ENCODE measurements around the gene KL. TPM values are rescaled to one million over a fixed set of nuclear protein-coding genes. Genes with fewer than 3 reads are reported as not detected.

The KL gene
- total and polyA plus RNA-seq, 5 experiments from 2014 or later = 0.25 to 0.29 TPM; not detected in 3

GRCh38 chr13:33101835-33102234 lies 85.6 kb downstream of the KL start:
- Mint-ChIP-seq H3K4me1 (peaks cover 0 to 2% (median under 1%) of the 10 kb centered on the region in 4 donors), H3K27me3 (peaks cover 5 to 40% (median 12%) of the 10 kb centered on the region in 5 donors), H3K27ac (no peak overlapping the region), H3K9me3 (peaks cover 0 to 12% (median 2%) of the 10 kb centered on the region in 9 donors), H3K36me3 (no peaks in the 10 kb centered on the region), H3K4me3 (no peak overlapping the region)
- DNase-seq (no peak), ATAC-seq (no peak)
- POLR2A ChIA-PET = no interaction called here

- POLR2A ChIA-PET = no interaction called here
- H3K4me1 Mint-ChIP-seq = peaks cover 0 to 2% (median under 1%) of the 10 kb centered on the region in 4 donors
- H3K36me3 Mint-ChIP-seq = no peaks in the 10 kb centered on the region
- peaks cover 0 to 6% (median 1%) of the 10 kb centered on the region in 9 donors for H3K9me3 Mint-ChIP-seq
- peaks cover 8 to 56% (median 25%) of the 10 kb centered on the region in 5 donors for H3K27me3 Mint-ChIP-seq
- no peak overlapping the region for H3K27ac Mint-ChIP-seq
- H3K4me3 Mint-ChIP-seq = no peak overlapping the region
- no peak for ATAC-seq
- no peak for DNase-seq
These were observed 87.2 kb downstream of the KL start for GRCh38 chr13:33103457-33103856.

GRCh38 chr13:33105387-33106005 lies 89.3 kb downstream of the KL start:
- Mint-ChIP-seq H3K27ac (no peak overlapping the region), H3K36me3 (no peaks in the 10 kb centered on the region), H3K4me1 (peaks cover 0 to 10% (median 1%) of the 10 kb centered on the region in 4 donors), H3K4me3 (no peak overlapping the region), H3K27me3 (peaks cover 7 to 51% (median 27%) of the 10 kb centered on the region in 5 donors), H3K9me3 (no peaks in the 10 kb centered on the region)
- DNase-seq (no peak), ATAC-seq (no peak)
- POLR2A ChIA-PET = no interaction called here

DNA sequence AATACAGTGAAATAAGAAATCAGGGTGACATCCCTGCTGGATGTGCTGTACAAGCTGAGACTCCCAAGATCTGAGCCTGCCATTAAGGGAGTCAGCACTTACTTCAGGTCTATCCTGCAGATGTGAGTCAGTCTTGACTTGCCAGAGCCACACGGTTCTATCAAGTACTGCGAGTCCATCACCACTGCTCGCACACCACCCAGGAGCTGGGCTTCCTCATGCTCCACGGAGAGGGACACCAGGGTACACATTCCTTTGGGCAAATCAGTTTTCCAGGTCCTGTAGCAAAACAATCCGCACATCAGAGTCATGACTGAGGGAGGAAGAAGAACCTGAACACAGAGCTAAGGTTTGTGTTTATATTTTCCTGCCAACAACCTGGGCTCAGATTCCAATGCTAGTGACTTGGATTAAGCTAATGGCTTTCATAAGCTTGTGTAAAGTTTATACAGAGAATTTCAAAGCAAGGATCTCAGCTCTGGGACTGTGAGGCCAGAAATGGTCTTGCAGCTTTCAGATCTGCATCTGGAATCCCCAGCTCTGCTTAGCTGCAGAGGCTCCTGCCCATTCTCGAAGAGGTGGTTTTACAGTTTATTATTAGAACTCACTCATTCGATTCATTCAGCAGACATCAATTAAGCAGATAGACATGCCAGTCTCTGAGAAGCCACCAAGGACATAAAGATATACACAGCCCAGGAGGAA lies 90.6 kb downstream of the KL start:
- ATAC-seq (no peak), DNase-seq (no peak)
- peak overlapping the region in 1 of 10 donors; percentile 8 for H3K27ac Mint-ChIP-seq
- no peaks in the 10 kb centered on the region for H3K36me3 Mint-ChIP-seq
- H3K27me3 Mint-ChIP-seq = peaks cover 7 to 42% (median 25%) of the 10 kb centered on the region in 5 donors
- POLR2A ChIA-PET = interaction anchor here (0.7 kb wide), 1 partner anchor 14 kb away, joined by 3 read pairs; no protein-coding TSS in a partner anchor
- H3K4me3 Mint-ChIP-seq = no peak overlapping the region
- no peaks in the 10 kb centered on the region for H3K9me3 Mint-ChIP-seq
- peaks cover 0 to 22% (median 1%) of the 10 kb centered on the region in 4 donors for H3K4me1 Mint-ChIP-seq

GRCh38 chr13:33107361-33107760 lies 91.1 kb downstream of the KL start:
- Mint-ChIP-seq H3K27ac (no peak overlapping the region), H3K4me1 (peaks cover 0 to 22% (median 1%) of the 10 kb centered on the region in 4 donors), H3K4me3 (no peak overlapping the region), H3K36me3 (no peaks in the 10 kb centered on the region), H3K9me3 (no peaks in the 10 kb centered on the region), H3K27me3 (peaks cover 7 to 42% (median 25%) of the 10 kb centered on the region in 5 donors)
- ATAC-seq = no peak
- POLR2A ChIA-PET = interaction anchor here (0.7 kb wide), 1 partner anchor 13 kb away, joined by 3 read pairs; no protein-coding TSS in a partner anchor
- DNase-seq = no peak

- H3K4me3 Mint-ChIP-seq = no peak overlapping the region
- ATAC-seq = no peak
- H3K4me1 Mint-ChIP-seq = peaks cover 0 to 22% (median 1%) of the 10 kb centered on the region in 4 donors
- DNase-seq = no peak
- H3K27ac Mint-ChIP-seq = no peak overlapping the region
- H3K27me3 Mint-ChIP-seq = peaks cover 7 to 42% (median 25%) of the 10 kb centered on the region in 5 donors
- H3K9me3 Mint-ChIP-seq = no peaks in the 10 kb centered on the region
- POLR2A ChIA-PET = no interaction called here
- H3K36me3 Mint-ChIP-seq = no peaks in the 10 kb centered on the region
These were observed 92.4 kb downstream of the KL start for GRCh38 chr13:33108620-33109019.

GRCh38 chr13:33109271-33109697 lies 93.1 kb downstream of the KL start:
- no peak overlapping the region for H3K4me3 Mint-ChIP-seq
- H3K9me3 Mint-ChIP-seq = no peaks in the 10 kb centered on the region
- ATAC-seq (no peak), DNase-seq (no peak)
- H3K27me3 Mint-ChIP-seq = peaks cover 3 to 42% (median 25%) of the 10 kb centered on the region in 5 donors
- no peaks in the 10 kb centered on the region for H3K36me3 Mint-ChIP-seq
- POLR2A ChIA-PET = no interaction called here
- H3K27ac Mint-ChIP-seq = no peak overlapping the region
- H3K4me1 Mint-ChIP-seq = peaks cover 0 to 22% (median 1%) of the 10 kb centered on the region in 4 donors

- no peaks in the 10 kb centered on the region for H3K9me3 Mint-ChIP-seq
- POLR2A ChIA-PET = no interaction called here
- ATAC-seq (no peak), DNase-seq (no peak)
- H3K4me1 Mint-ChIP-seq = peaks cover 0 to 22% (median 1%) of the 10 kb centered on the region in 4 donors
- H3K27ac Mint-ChIP-seq = no peak overlapping the region
- peaks cover 3 to 41% (median 22%) of the 10 kb centered on the region in 5 donors for H3K27me3 Mint-ChIP-seq
- H3K36me3 Mint-ChIP-seq = no peaks in the 10 kb centered on the region
- H3K4me3 Mint-ChIP-seq = no peak overlapping the region
These were observed 93.6 kb downstream of the KL start for GRCh38 chr13:33109801-33110200.

DNA sequence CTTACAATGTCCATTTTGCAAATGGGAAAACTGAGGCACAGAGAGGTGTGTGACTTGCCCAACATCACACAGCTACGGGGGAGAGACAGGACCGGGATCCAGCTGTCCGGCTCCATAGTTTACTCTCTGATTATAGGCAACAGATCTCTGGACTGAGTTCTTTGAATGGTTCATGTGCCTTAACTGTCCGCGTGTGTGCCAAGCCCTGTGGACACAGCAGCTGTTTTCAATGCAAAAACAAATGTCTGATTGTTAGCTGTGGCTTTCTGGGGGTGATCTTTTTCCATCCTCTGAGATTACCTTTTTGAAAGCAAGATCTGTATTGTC lies 94.1 kb downstream of the KL start:
- DNase-seq (no peak), ATAC-seq (no peak)
- Mint-ChIP-seq H3K9me3 (no peaks in the 10 kb centered on the region), H3K4me3 (no peak overlapping the region), H3K27me3 (peaks cover 3 to 39% (median 21%) of the 10 kb centered on the region in 5 donors), H3K4me1 (peaks cover 0 to 22% (median 1%) of the 10 kb centered on the region in 4 donors), H3K27ac (no peak overlapping the region), H3K36me3 (no peaks in the 10 kb centered on the region)
- POLR2A ChIA-PET = interaction anchor here (0.6 kb wide), 1 partner anchor 834 kb away, joined by 3 read pairs; no protein-coding TSS in a partner anchor

DNA sequence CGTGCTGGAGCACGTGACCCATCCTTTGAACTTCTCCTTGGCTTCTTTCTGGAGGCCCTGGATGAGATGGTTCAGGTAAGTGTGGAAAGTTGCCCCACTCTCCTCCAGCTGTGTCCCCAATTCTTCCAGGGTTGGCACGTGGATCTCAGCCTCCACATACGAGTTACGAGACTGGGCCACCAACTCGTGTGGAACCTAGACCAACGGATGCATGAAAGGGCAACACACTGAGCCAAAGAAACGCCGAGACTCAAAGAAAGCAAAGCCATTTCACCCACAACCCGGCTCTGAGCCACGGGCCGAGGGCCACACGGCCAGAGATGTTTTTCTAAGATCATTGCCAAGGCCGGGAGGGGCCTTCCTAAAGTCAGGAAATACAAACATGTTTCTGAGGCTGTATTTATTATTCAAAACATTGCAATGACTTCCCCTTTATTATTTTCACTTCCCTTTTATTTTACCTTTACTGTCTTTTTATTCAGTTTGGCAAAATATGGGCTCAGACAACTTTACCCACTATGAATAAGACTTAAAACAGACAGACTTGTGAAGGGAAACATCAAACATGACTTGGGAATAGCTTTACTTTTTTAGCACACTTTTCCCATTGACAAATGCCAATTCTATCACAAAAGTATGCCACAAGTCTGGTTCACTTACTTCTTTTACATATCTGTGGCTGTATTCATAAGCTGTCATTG lies 94.6 kb downstream of the KL start:
- Mint-ChIP-seq H3K27me3 (peaks cover 3 to 39% (median 20%) of the 10 kb centered on the region in 5 donors), H3K9me3 (no peaks in the 10 kb centered on the region), H3K4me1 (peaks cover 0 to 20% (median under 1%) of the 10 kb centered on the region in 4 donors), H3K4me3 (no peak overlapping the region), H3K27ac (no peak overlapping the region), H3K36me3 (no peaks in the 10 kb centered on the region)
- POLR2A ChIA-PET = interaction anchor here (0.6 kb wide), 1 partner anchor 835 kb away, joined by 3 read pairs; no protein-coding TSS in a partner anchor
- ATAC-seq (no peak), DNase-seq (no peak)

- DNase-seq = no peak
- Mint-ChIP-seq H3K4me3 (no peak overlapping the region), H3K36me3 (no peaks in the 10 kb centered on the region), H3K27me3 (peaks cover 3 to 34% (median 15%) of the 10 kb centered on the region in 5 donors), H3K27ac (no peak overlapping the region), H3K9me3 (no peaks in the 10 kb centered on the region), H3K4me1 (peaks cover 0 to 20% (median under 1%) of the 10 kb centered on the region in 4 donors)
- POLR2A ChIA-PET = no interaction called here
- no peak for ATAC-seq
These were observed 95.3 kb downstream of the KL start for GRCh38 chr13:33111414-33112110.

DNA sequence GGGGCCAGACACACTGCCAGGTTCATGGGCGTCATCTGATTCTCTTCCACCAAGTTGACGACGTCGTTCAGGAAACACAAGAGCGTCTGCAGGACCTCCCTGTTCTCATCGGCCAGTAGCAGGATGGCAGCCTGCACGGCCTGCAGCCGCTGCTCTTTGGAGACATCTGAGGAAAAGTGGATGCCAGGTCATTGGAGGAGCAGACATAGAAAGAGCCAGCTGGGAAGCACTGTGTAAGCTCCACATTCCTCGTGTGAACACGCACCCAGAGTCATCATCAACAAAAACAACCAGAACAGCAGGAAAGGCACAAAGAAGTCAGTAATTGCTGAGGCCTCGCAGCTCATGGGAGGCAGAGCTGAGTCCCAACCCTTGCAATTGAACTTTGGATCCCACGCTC lies 96.5 kb downstream of the KL start:
- DNase-seq = no peak
- Mint-ChIP-seq H3K4me3 (no peak overlapping the region), H3K4me1 (peaks cover 0 to 20% (median under 1%) of the 10 kb centered on the region in 4 donors)

More for the DNA sequence above, 96.5 kb downstream of the KL start:
- no peak for ATAC-seq
- no peaks in the 10 kb centered on the region for H3K9me3 Mint-ChIP-seq
- no peak overlapping the region for H3K27ac Mint-ChIP-seq
- no peaks in the 10 kb centered on the region for H3K36me3 Mint-ChIP-seq
- POLR2A ChIA-PET = no interaction called here
- peaks cover 1 to 22% (median 10%) of the 10 kb centered on the region in 5 donors for H3K27me3 Mint-ChIP-seq
